SK-N-SH (cell line): Measurements from ENCODE around the gene NCLN. TPM values are rescaled to one million over a fixed set of nuclear protein-coding genes. Genes with fewer than 3 reads are reported as not detected.

Experiments used
- CTCF ChIA-PET: fragments of 300-600, 350-600 bp; formaldehyde crosslinking; extraction: SDS; loops from one replicate; lab custom pipeline; 2021; lab: Yijun Ruan, JAX
- POLR2A ChIA-PET: fragments of 350-600 bp; sonication (Branson Sonifier 250); formaldehyde crosslinking; extraction: SDS; loops from one replicate; lab custom pipeline; 2020; ENCODE audit warnings: antibody characterized with exemption, inconsistent platforms; lab: Yijun Ruan, JAX
- DNase-seq: peaks from one replicate; pipeline ENCODE4 v3.0.0; 2012
- H2AFZ ChIP-seq: fragments of 200-600 bp; sonication (generic); 2 replicates; pipeline ENCODE4 v1.8.1; 2016; ENCODE audit warnings: antibody characterized with exemption, mild to moderate bottlenecking, low read depth
- H3F3A ChIP-seq: fragments of 200-600 bp; sonication (generic); replicated peaks from 2 replicates; pipeline ENCODE3; 2016; ENCODE audit warnings: antibody characterized with exemption, mild to moderate bottlenecking; ENCODE audit not compliant: insufficient read depth
- H3K27ac ChIP-seq, 2 experiments: fragments of 200-500 bp in 1 of 2; fragments of 200-600 bp in 1 of 2; sonication (Bioruptor generic) in 1 of 2; sonication (generic), shearing (Covaris generic) in 1 of 2; 2 replicates each; pipeline versions ENCODE4 v1.5.1 to v1.6.1; 2014 to 2016; ENCODE audit warnings: low read depth in 2 of 2, inconsistent platforms in 1 of 2, low read length in 1 of 2, mild to moderate bottlenecking in 1 of 2, mixed read lengths in 1 of 2
- H3K27me3 ChIP-seq: fragments of 200-600 bp; sonication (generic), shearing (Covaris generic); 2 replicates; pipeline ENCODE4 v1.6.1; 2016; ENCODE audit warnings: mixed run types; ENCODE audit not compliant: insufficient read depth
- H3K36me3 ChIP-seq, 2 experiments: fragments of 200-500 bp in 1 of 2; fragments of 200-600 bp in 1 of 2; sonication (Bioruptor generic) in 1 of 2; sonication (generic) in 1 of 2; replicated peaks in 1 of 2; 2 replicates each; pipeline versions ENCODE3 to v1.5.1; 2014 to 2016; ENCODE audit warnings: low read length in 1 of 2, mild to moderate bottlenecking in 1 of 2; ENCODE audit not compliant: insufficient read depth in 2 of 2, control insufficient read depth in 1 of 2
- H3K4me1 ChIP-seq, 2 experiments: fragments of 200-500 bp in 1 of 2; fragments of 200-600 bp in 1 of 2; sonication (Bioruptor generic) in 1 of 2; sonication (generic), shearing (Covaris generic) in 1 of 2; 2 replicates each; pipeline versions ENCODE4 v1.5.1 to v1.6.1; 2014 to 2016; ENCODE audit warnings: low read depth in 1 of 2, low read length in 1 of 2, mixed run types in 1 of 2; ENCODE audit not compliant: insufficient read depth in 2 of 2, control insufficient read depth in 1 of 2
- H3K4me2 ChIP-seq: fragments of 200-600 bp; sonication (generic), shearing (Covaris generic); 2 replicates; pipeline ENCODE4 v1.6.1; 2017; ENCODE audit warnings: mixed run types
- H3K4me3 ChIP-seq, 2 experiments: fragments of 200-500 bp in 1 of 2; fragments of 200-600 bp in 1 of 2; sonication (Bioruptor generic) in 1 of 2; sonication (generic), shearing (Covaris generic) in 1 of 2; 2 replicates each; pipeline versions ENCODE4 v1.5.1 to v1.8.1; 2014 to 2016; ENCODE audit warnings: low read depth in 2 of 2, inconsistent platforms in 1 of 2, low read length in 1 of 2, mild to moderate bottlenecking in 1 of 2, mixed read lengths in 1 of 2, moderate library complexity in 1 of 2
- H3K79me2 ChIP-seq: fragments of 200-600 bp; sonication (generic); 2 replicates; pipeline ENCODE4 v1.8.1; 2017; ENCODE audit warnings: mild to moderate bottlenecking; ENCODE audit not compliant: insufficient read depth
- H3K9ac ChIP-seq: fragments of 200-600 bp; sonication (generic); 2 replicates; pipeline ENCODE4 v1.6.1; 2017; ENCODE audit warnings: mixed run types
- H3K9me2 ChIP-seq: fragments of 200-600 bp; sonication (generic); 2 replicates; pipeline ENCODE4 v1.6.1; 2017; ENCODE audit warnings: mixed run types
- H3K9me3 ChIP-seq: fragments of 200-600 bp; sonication (generic); 2 replicates; pipeline ENCODE4 v1.6.1; 2017; ENCODE audit warnings: mixed run types, mild to moderate bottlenecking, moderate library complexity
- H4K20me1 ChIP-seq: fragments of 200-600 bp; sonication (generic); 2 replicates; pipeline ENCODE4 v1.6.1; 2017; ENCODE audit warnings: mild to moderate bottlenecking, mixed run types; ENCODE audit not compliant: insufficient read depth
- CTCF ChIP-seq: fragments of 200-600 bp; sonication (generic); IDR thresholded peaks from 2 replicates; pipeline ENCODE4 v1.6.1; 2017; ENCODE audit warnings: antibody characterized with exemption, mild to moderate bottlenecking, moderate library complexity
- FOSL2 ChIP-seq: IDR thresholded peaks from 2 replicates; pipeline ENCODE4 v1.4.0; 2012; ENCODE audit warnings: low read depth, mild to moderate bottlenecking, moderate library complexity, borderline replicate concordance
- JUND ChIP-seq: IDR thresholded peaks from 2 replicates; pipeline ENCODE4 v1.4.0; 2012
- RXRA ChIP-seq: IDR thresholded peaks from 2 replicates; pipeline ENCODE4 v1.4.0; 2012; ENCODE audit warnings: low read depth, mild to moderate bottlenecking, borderline replicate concordance
- TAF1 ChIP-seq: IDR thresholded peaks from 2 replicates; pipeline ENCODE4 v1.6.1; 2012; ENCODE audit warnings: low read depth, mild to moderate bottlenecking, low read length, moderate library complexity, borderline replicate concordance
- TEAD4 ChIP-seq: IDR thresholded peaks from 2 replicates; pipeline ENCODE4 v1.4.0; 2012; ENCODE audit warnings: mild to moderate bottlenecking, borderline replicate concordance; ENCODE audit not compliant: insufficient read depth
- USF1 ChIP-seq: IDR thresholded peaks from 2 replicates; pipeline ENCODE4 v1.4.0; 2012; ENCODE audit warnings: low read depth, borderline replicate concordance
- USF2 ChIP-seq: fragments of 150-350 bp; IDR thresholded peaks from 2 replicates; pipeline ENCODE4 v1.6.1; 2017; ENCODE audit warnings: antibody characterized with exemption, low read length, low read depth, borderline replicate concordance
- WGBS: methylation state at CpG from one replicate; pipeline ENCODE4 v1.1.6; 2017; ENCODE audit warnings: low lambda C conversion rate; 5-methylcytosine and 5-hydroxymethylcytosine counted together
- polyA plus RNA-seq, 3 experiments: library from polyadenylated mRNA; depleted of rRNA; stranded (reverse); fragments of >200 nt; gene quantifications; 2 replicates each; pipeline ENCODE4 v1.2.3, GENCODE V29; 2012

Gene NCLN
- polyA plus RNA-seq, 1 of the 3 experiments (the other 2 are of a cell fraction), result 69.0 TPM

- Histone ChIP-seq H3K9ac (no peak overlapping the region), H3F3A (peaks cover 4% of the 10 kb centered on the region), H3K4me2 (no peak overlapping the region), H2AFZ (no peak overlapping the region), H3K27ac (no peak overlapping the region), H3K79me2 (no peaks in the 10 kb centered on the region), H3K9me2 (no peaks in the 10 kb centered on the region), H3K9me3 (no peaks in the 10 kb centered on the region), H3K27me3 (no peaks in the 10 kb centered on the region), H4K20me1 (no peaks in the 10 kb centered on the region), H3K36me3 (no peaks in the 10 kb centered on the region), H3K4me1 (no peaks in the 10 kb centered on the region; a peak in 1 of 4 replicates), H3K4me3 (no peak overlapping the region)
- ChIA-PET POLR2A (no interaction called here), CTCF (interaction anchor here (0.6 to 4.2 kb wide), 12 partner anchors 21 to 301 kb away, joined by 3 to 27 read pairs (median 4); no protein-coding TSS in a partner anchor)
- 84% methylated on average over 4 of the region's 4 CpGs for WGBS
- no peak for DNase-seq
- TF ChIP-seq TAF1, result no peak
- no peak for TF ChIP-seq USF2
- TF ChIP-seq JUND, result no peak
- no peak for TF ChIP-seq TEAD4
- TF ChIP-seq FOSL2, result no peak; the same call in 1 of the 2 replicates
- TF ChIP-seq USF1, result no peak
- no peak for TF ChIP-seq RXRA
Observed at GRCh38 chr19:3161453-3161852, 24.3 kb upstream of the NCLN start.

GRCh38 chr19:3162418-3163229 lies 23.1 kb upstream of the NCLN start:
- H2AFZ ChIP-seq, result peak overlapping the region; percentile 32
- H3K36me3 ChIP-seq, result no peaks in the 10 kb centered on the region
- H4K20me1 ChIP-seq, result no peaks in the 10 kb centered on the region
- H3K4me1 ChIP-seq, result no peaks in the 10 kb centered on the region; a peak in 1 of 4 replicates
- peaks cover 4% of the 10 kb centered on the region for H3F3A ChIP-seq
- WGBS, result 35% methylated on average over 28 of the region's 38 CpGs
- H3K4me3 ChIP-seq, result no peak overlapping the region
- no peaks in the 10 kb centered on the region for H3K79me2 ChIP-seq
- DNase-seq, result peak; percentile 66
- no peaks in the 10 kb centered on the region for H3K9me3 ChIP-seq
- no peaks in the 10 kb centered on the region for H3K27me3 ChIP-seq
- no peak for TF ChIP-seq CTCF
- TF ChIP-seq USF1, result peak; percentile 73
- ChIA-PET CTCF (interaction anchor here (0.6 to 4.2 kb wide), 21 partner anchors 17 to 846 kb away, joined by 3 to 27 read pairs (median 4); no protein-coding TSS in a partner anchor), POLR2A (no interaction called here)
- H3K27ac ChIP-seq, result no peak overlapping the region
- no peaks in the 10 kb centered on the region for H3K9me2 ChIP-seq
- H3K4me2 ChIP-seq, result peak overlapping the region; percentile 53; the same call in 1 of the 2 replicates
- H3K9ac ChIP-seq, result no peak overlapping the region
